ENCODE data around the gene FAM187B. TPM values are rescaled to one million over a fixed set of nuclear protein-coding genes. Genes with fewer than 3 reads are reported as not detected.
"Not testable (repeated sequence)": the region's sequence is repeated elsewhere in the genome, so short reads cannot be mapped to it uniquely, and the experiment has no call there.

The FAM187B gene
- total and polyA plus RNA-seq, 2 of the 8 experiments (the other 6 are each of a cell fraction or from before 2014, with no cell fraction given), result not detected

DNA sequence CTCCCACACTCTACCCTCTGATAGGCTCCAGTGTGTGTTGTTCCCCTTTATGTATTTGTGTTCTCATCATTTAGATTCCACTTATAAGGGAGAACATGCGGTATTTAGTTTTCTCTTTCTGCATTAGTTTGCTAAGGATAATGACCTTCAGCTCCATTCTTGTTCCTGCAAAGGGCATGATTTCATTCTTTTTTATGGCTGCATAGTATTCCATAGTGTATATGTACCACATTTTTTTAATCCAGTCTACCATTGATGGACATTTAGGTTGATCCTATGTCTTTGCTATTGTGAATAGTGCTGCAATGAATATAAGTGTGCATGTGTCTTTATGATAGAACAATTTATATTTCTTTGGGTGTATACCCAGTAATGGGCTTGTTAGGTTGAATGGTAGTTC is 11.1 kb upstream of the FAM187B start:
- H3K4me2 ChIP-seq (ENCODE audit: insufficient read depth in 1 of 2, low read depth in 2 of 2, low read length in 2 of 2); H3K27me3 ChIP-seq (replicated peaks in 1 of 4; ENCODE audit: control insufficient read depth in 3 of 4, extremely low read depth in 1 of 4, insufficient read depth in 3 of 4, low read length in 3 of 4); H3K4me3 ChIP-seq (ENCODE audit: extremely low read depth in 1 of 4, insufficient read depth in 2 of 4, low read depth in 3 of 4, low read length in 4 of 4); H2AFZ ChIP-seq (ENCODE audit: low read length); H3K79me2 ChIP-seq (ENCODE audit: control insufficient read depth in 1 of 2, insufficient read depth in 2 of 2, low read length in 2 of 2); H3K4me1 ChIP-seq (replicated peaks in 1 of 4; ENCODE audit: control insufficient read depth in 3 of 4, insufficient read depth in 4 of 4, low read length in 3 of 4); H2BK5ac ChIP-seq (ENCODE audit: low read depth, low read length); H3K36me3 ChIP-seq (ENCODE audit: control insufficient read depth in 2 of 4, insufficient read depth in 4 of 4, low read length in 3 of 4); POLR2A ChIA-PET (ENCODE audit: partially characterized antibody); H2BK20ac ChIP-seq (ENCODE audit: low read length); H3K14ac ChIP-seq (ENCODE audit: insufficient read length); H3K56ac ChIP-seq (replicated peaks; ENCODE audit: insufficient read length, low read depth, low read length); H3K9ac ChIP-seq (replicated peaks in 1 of 4; ENCODE audit: extremely low read depth in 1 of 4, low read depth in 3 of 4, low read length in 3 of 4); H3K27ac ChIP-seq (ENCODE audit: low read depth, low read length); H2AK5ac ChIP-seq (ENCODE audit: low read depth, low read length); H3K23ac ChIP-seq (ENCODE audit: insufficient read length); H3K79me1 ChIP-seq (ENCODE audit: low read depth, low read length); H3K4ac ChIP-seq (replicated peaks; ENCODE audit: insufficient read length, low read depth, low read length); H3K23me2 ChIP-seq (ENCODE audit: low read depth, low read length); H4K20me1 ChIP-seq (replicated peaks in 1 of 2; ENCODE audit: control insufficient read depth in 1 of 2, insufficient read depth in 2 of 2, low read length in 2 of 2); H4K91ac ChIP-seq (replicated peaks; ENCODE audit: insufficient read length, low read length); FAIRE-seq; H2BK120ac ChIP-seq (replicated peaks; ENCODE audit: low read depth, low read length); H3K18ac ChIP-seq (ENCODE audit: extremely low read depth, low read length); H2BK12ac ChIP-seq (ENCODE audit: low read depth, low read length); DNase-seq (ENCODE audit: low read depth in 1 of 2, low spot score in 2 of 2); H2BK15ac ChIP-seq (ENCODE audit: low read length); H4K8ac ChIP-seq (ENCODE audit: extremely low read depth, insufficient read depth, low read length); H4K5ac ChIP-seq (ENCODE audit: insufficient read length, low read depth, low read length): not testable (repeated sequence)
- H3K9me3 ChIP-seq (ENCODE audit: insufficient read depth in 2 of 2, low read depth in 1 of 2, low read length in 1 of 2), result peaks cover 9 to 14% of the 10 kb centered on the region in 2 experiments; a peak in 3 of 4 replicates
- CTCF ChIA-PET (ENCODE audit: partially characterized antibody), result interaction anchor here (5.7 kb wide), 1 partner anchor 12 kb away, joined by 16 read pairs; the partner anchor contains the start of gene FAM187B
- WGBS, 2 experiments (ENCODE audit: extremely low coverage in 1 of 2, insufficient coverage in 1 of 2, insufficient read length in 1 of 2, insufficient replicate concordance in 2 of 2, low coverage in 1 of 2, low lambda C conversion rate in 2 of 2, missing lambda C conversion rate in 1 of 2), result 83% methylated on average over 1 of the region's 1 CpG; no CpG with 5 or more reads in 1 of the 2 experiments
